A549 (cell line): ENCODE measurements around the gene KIFC1. TPM values are rescaled to one million over a fixed set of nuclear protein-coding genes. Genes with fewer than 3 reads are reported as not detected.
A peak's percentile ranks its signal among the peaks of the same experiment; 100 is the strongest.

ENCODE experiments used
- ATAC-seq, 2 experiments: fragments of 200-7000 bp in 1 of 2; fragments of >200 bp in 1 of 2; cut with Nextera tagmentation in 1 of 2; cut with Tn5 transposase in 1 of 2; 3 replicates each; pipeline versions ENCODE4 v1.8.0 to v1.9.1; 2018 to 2020; ENCODE audit warnings: mild to moderate bottlenecking in 1 of 2, moderate library complexity in 1 of 2
- CTCF ChIA-PET: fragments of 300-600 bp; sonication (Branson Sonifier 250); formaldehyde crosslinking; extraction: SDS; loops from one replicate; lab custom pipeline; 2021; ENCODE audit warnings: antibody characterized with exemption, inconsistent platforms; lab: Yijun Ruan, JAX
- POLR2A ChIA-PET: fragments of 350-600 bp; formaldehyde crosslinking; extraction: SDS; loops from one replicate; lab custom pipeline; 2021; ENCODE audit warnings: antibody characterized with exemption, inconsistent platforms; lab: Yijun Ruan, JAX
- DNase-seq, 2 experiments: peaks; one replicate each; pipeline versions ENCODE4 v3.0.0 to v3.0.0-alpha.2; 2011 to 2016; ENCODE audit warnings: low read depth in 1 of 2, low spot score in 1 of 2
- FAIRE-seq: peaks from 2 replicates; lab custom pipeline; 2011; peaks lifted over from hg19 to GRCh38; lab: Jason Lieb, UNC
- H3K27ac ChIP-seq, 2 experiments: fragments of >200 bp; sonication (Bioruptor Twin); formaldehyde crosslinking; 3 replicates each; pipeline ENCODE4 v1.5.1; 2016 to 2017
- H3K4me1 ChIP-seq: fragments of >200 bp; sonication (Bioruptor Twin); formaldehyde crosslinking; 3 replicates; pipeline ENCODE4 v1.6.1; 2016
- H3K4me2 ChIP-seq: fragments of >200 bp; sonication (Bioruptor Twin); formaldehyde crosslinking; 3 replicates; pipeline ENCODE4 v1.6.1; 2016
- H3K4me3 ChIP-seq: fragments of >200 bp; sonication (Bioruptor Twin); formaldehyde crosslinking; 3 replicates; pipeline ENCODE4 v1.5.1; 2016
- H3K9me3 ChIP-seq: fragments of >200 bp; sonication (Bioruptor Twin); formaldehyde crosslinking; 3 replicates; pipeline ENCODE4 v1.6.1; 2016
- CBX8 ChIP-seq: fragments of 200-600 bp; sonication (generic); IDR thresholded peaks from 2 replicates; pipeline ENCODE4 v1.6.1; 2016
- CHD2 ChIP-seq: fragments of 150-350 bp; IDR thresholded peaks from 2 replicates; pipeline ENCODE4 v1.6.1; 2014; ENCODE audit warnings: low read length; ENCODE audit not compliant: partially characterized antibody
- CHD4 ChIP-seq: fragments of 200-600 bp; sonication (generic); IDR thresholded peaks from 2 replicates; pipeline ENCODE4 v1.6.1; 2016; ENCODE audit warnings: antibody characterized with exemption, mild to moderate bottlenecking, borderline replicate concordance
- EHF ChIP-seq: fragments of 250-450 bp; sonication (Bioruptor Pico); IDR thresholded peaks from 2 replicates; pipeline ENCODE4 v1.5.0; 2020; ENCODE audit warnings: mild to moderate bottlenecking
- EP300 ChIP-seq, 2 experiments: fragments of >200 bp; sonication (Bioruptor Twin); formaldehyde crosslinking; IDR thresholded peaks; 2 replicates in 1 of 2; 3 replicates in 1 of 2; pipeline ENCODE4 v1.6.1; 2016 to 2017
- HES2 ChIP-seq: fragments of >200 bp; sonication (Bioruptor Twin); formaldehyde crosslinking; IDR thresholded peaks from 2 replicates; pipeline ENCODE4 v1.6.1; 2016
- HOXB5 ChIP-seq: fragments of 250-450 bp; sonication (Bioruptor Pico); IDR thresholded peaks from 2 replicates; pipeline ENCODE4 v1.5.0; 2020; ENCODE audit warnings: mild to moderate bottlenecking, moderate library complexity
- KDM5A ChIP-seq: fragments of 200-600 bp; sonication (generic); IDR thresholded peaks from 2 replicates; pipeline ENCODE4 v1.6.1; 2016; ENCODE audit warnings: antibody characterized with exemption, mild to moderate bottlenecking
- MAZ ChIP-seq: fragments of 150-350 bp; IDR thresholded peaks from 2 replicates; pipeline ENCODE4 v1.6.1; 2014; ENCODE audit warnings: antibody characterized with exemption, low read depth, low read length, borderline replicate concordance
- NPAS2 ChIP-seq: fragments of 250-450 bp; sonication (Bioruptor Pico); IDR thresholded peaks from 2 replicates; pipeline ENCODE4 v1.8.0; 2022; ENCODE audit warnings: mild to moderate bottlenecking, moderate library complexity, borderline replicate concordance
- RAD21 ChIP-seq, 2 experiments: fragments of >200 bp in 1 of 2; sonication (Bioruptor Twin) in 1 of 2; formaldehyde crosslinking in 1 of 2; IDR thresholded peaks in 1 of 2; conservative IDR thresholded peaks in 1 of 2; 2 replicates in 1 of 2; 3 replicates in 1 of 2; pipeline ENCODE4 v1.6.1; 2012 to 2018; ENCODE audit warnings: inconsistent platforms in 1 of 2
- RARB ChIP-seq: fragments of 250-450 bp; sonication (Bioruptor Pico); IDR thresholded peaks from 2 replicates; pipeline ENCODE4 v1.8.0; 2021; ENCODE audit warnings: mild to moderate bottlenecking, moderate library complexity
- RCOR1 ChIP-seq: fragments of 150-350 bp; IDR thresholded peaks from 2 replicates; pipeline ENCODE4 v1.6.1; 2014; ENCODE audit warnings: antibody characterized with exemption, low read length, low read depth
- RFX5 ChIP-seq: fragments of 450-650 bp; IDR thresholded peaks from 2 replicates; pipeline ENCODE4 v1.7.1; 2014; ENCODE audit warnings: antibody characterized with exemption, mild to moderate bottlenecking, moderate library complexity
- SREBF2 ChIP-seq: fragments of 450-650 bp; IDR thresholded peaks from 2 replicates; pipeline ENCODE4 v1.6.1; 2014; ENCODE audit warnings: mild to moderate bottlenecking, moderate library complexity
- TP53 ChIP-seq: fragments of 250-450 bp; sonication (Bioruptor Pico); IDR thresholded peaks from 2 replicates; pipeline ENCODE4 v1.5.0; 2021; ENCODE audit warnings: mild to moderate bottlenecking, moderate library complexity
- USF2 ChIP-seq: fragments of 450-650 bp; IDR thresholded peaks from 2 replicates; pipeline ENCODE4 v1.6.1; 2014; ENCODE audit warnings: antibody characterized with exemption
- ZC3H11A ChIP-seq: fragments of 450-650 bp; IDR thresholded peaks from 2 replicates; pipeline ENCODE4 v1.6.1; 2014; ENCODE audit warnings: antibody characterized with exemption, mild to moderate bottlenecking
- ZFP36 ChIP-seq: fragments of 450-650 bp; IDR thresholded peaks from 2 replicates; pipeline ENCODE4 v1.6.1; 2014; ENCODE audit warnings: borderline replicate concordance; ENCODE audit not compliant: partially characterized antibody
- ZNF302 ChIP-seq: fragments of 250-450 bp; sonication (Bioruptor Pico); IDR thresholded peaks from 2 replicates; pipeline ENCODE4 v1.9.0; 2021; ENCODE audit warnings: inconsistent platforms, mild to moderate bottlenecking, moderate library complexity
- WGBS: methylation state at CpG from one replicate; pipeline ENCODE4 v1.1.6; 2017; ENCODE audit errors: missing lambda C conversion rate; 5-methylcytosine and 5-hydroxymethylcytosine counted together
- polyA plus RNA-seq, 4 experiments: library from polyadenylated mRNA; depleted of rRNA in 3 of 4; stranded (reverse); fragments of >200 nt; fragmentation: RNase III in 1 of 4; extraction: RNeasy Plus Mini Kit Qiagen cat#74134 plus additional on column Dnase treatment in 1 of 4; gene quantifications; 2 replicates in 3 of 4; 3 replicates in 1 of 4; pipeline ENCODE4 v1.2.3, GENCODE V29; 2011 to 2017
- TF ChIP-seq, protein P1 (sequence below): fragments of 250-450 bp; sonication (Bioruptor Pico); IDR thresholded peaks from 2 replicates; pipeline ENCODE4 v1.5.0; 2020; ENCODE audit warnings: low read depth, mild to moderate bottlenecking, moderate library complexity
- TF ChIP-seq, protein P2 (sequence below): fragments of 250-450 bp; sonication (Bioruptor Pico); IDR thresholded peaks from 2 replicates; pipeline ENCODE4 v1.5.0; 2021; ENCODE audit warnings: mild to moderate bottlenecking, moderate library complexity, borderline replicate concordance
- TF ChIP-seq, protein P3 (sequence below): IDR thresholded peaks from 2 replicates; pipeline ENCODE4 v1.6.1; 2012
- TF ChIP-seq, protein P4 (sequence below): fragments of 200-600 bp; sonication (generic); IDR thresholded peaks from 2 replicates; pipeline ENCODE4 v1.6.1; 2016; ENCODE audit warnings: antibody characterized with exemption, mild to moderate bottlenecking, moderate library complexity

KIFC1 gene
- polyA plus RNA-seq, 2 of the 4 experiments (the other 2 are of a cell fraction) = 23.9 to 30.5 TPM

DNA sequence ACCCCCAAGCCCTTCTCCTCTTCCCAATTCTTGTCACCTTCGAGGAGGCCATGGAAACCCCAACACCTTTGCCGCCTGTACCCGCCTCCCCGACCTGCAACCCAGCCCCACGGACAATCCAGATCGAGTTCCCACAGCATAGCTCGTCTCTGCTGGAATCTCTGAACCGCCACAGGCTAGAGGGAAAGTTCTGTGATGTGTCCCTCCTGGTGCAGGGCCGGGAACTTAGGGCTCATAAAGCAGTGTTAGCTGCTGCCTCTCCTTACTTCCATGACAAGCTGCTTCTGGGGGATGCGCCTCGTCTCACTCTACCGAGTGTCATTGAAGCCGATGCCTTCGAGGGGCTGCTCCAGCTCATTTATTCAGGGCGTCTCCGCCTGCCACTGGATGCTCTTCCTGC, 63.4 kb downstream of the KIFC1 start:
- TF ChIP-seq KDM5A = no peak
- Histone ChIP-seq H3K9me3 (no peaks in the 10 kb centered on the region), H3K4me3 (peak overlapping the region; percentile 97), H3K27ac (peak overlapping the region; percentile 93 to 95), H3K4me2 (peak overlapping the region; percentile 85), H3K4me1 (peaks cover 10% of the 10 kb centered on the region; the same call in 2 of the 3 replicates)
- no peak for FAIRE-seq
- no peak for ATAC-seq
- no peak for DNase-seq
- WGBS = 49% methylated on average over 16 of the region's 16 CpGs
- POLR2A ChIA-PET = interaction anchor here (1.2 to 2.3 kb wide), 5 partner anchors 13 to 124 kb away, joined by 3 to 11 read pairs (median 4); no protein-coding TSS in a partner anchor
- CTCF ChIA-PET = interaction anchor here (1.0 to 2.0 kb wide), 3 partner anchors 29 to 130 kb away, joined by 3 to 12 read pairs (median 3); no protein-coding TSS in a partner anchor

GRCh38 chr6:33456156-33456555, 64.5 kb downstream of the KIFC1 start:
- WGBS = 94% methylated on average over 11 of the region's 12 CpGs
- Histone ChIP-seq H3K4me3 (no peak overlapping the region), H3K4me1 (peaks cover 10% of the 10 kb centered on the region; the same call in 2 of the 3 replicates), H3K27ac (no peak overlapping the region), H3K9me3 (no peaks in the 10 kb centered on the region), H3K4me2 (no peak overlapping the region)
- DNase-seq (no peak), ATAC-seq (no peak), FAIRE-seq (no peak)
- no peak for TF ChIP-seq CHD4
- TF ChIP-seq EP300 (IDR thresholded peaks at IDR 0.05) = no peak
- TF ChIP-seq RARB = no peak
- no peak for TF ChIP-seq SREBF2
- TF ChIP-seq MAZ = no peak
- no peak for TF ChIP-seq RAD21 (conservative IDR thresholded peaks at IDR 0.05 in 1 of 2, IDR thresholded peaks at IDR 0.05 in 1 of 2)
- TF ChIP-seq, protein P1, sequence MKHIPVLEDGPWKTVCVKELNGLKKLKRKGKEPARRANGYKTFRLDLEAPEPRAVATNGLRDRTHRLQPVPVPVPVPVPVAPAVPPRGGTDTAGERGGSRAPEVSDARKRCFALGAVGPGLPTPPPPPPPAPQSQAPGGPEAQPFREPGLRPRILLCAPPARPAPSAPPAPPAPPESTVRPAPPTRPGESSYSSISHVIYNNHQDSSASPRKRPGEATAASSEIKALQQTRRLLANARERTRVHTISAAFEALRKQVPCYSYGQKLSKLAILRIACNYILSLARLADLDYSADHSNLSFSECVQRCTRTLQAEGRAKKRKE = no peak
- TF ChIP-seq KDM5A = no peak
- TF ChIP-seq CBX8 = no peak
- TF ChIP-seq USF2 = no peak
- no peak for TF ChIP-seq ZFP36
- TF ChIP-seq HES2 = no peak
- TF ChIP-seq, protein P2, sequence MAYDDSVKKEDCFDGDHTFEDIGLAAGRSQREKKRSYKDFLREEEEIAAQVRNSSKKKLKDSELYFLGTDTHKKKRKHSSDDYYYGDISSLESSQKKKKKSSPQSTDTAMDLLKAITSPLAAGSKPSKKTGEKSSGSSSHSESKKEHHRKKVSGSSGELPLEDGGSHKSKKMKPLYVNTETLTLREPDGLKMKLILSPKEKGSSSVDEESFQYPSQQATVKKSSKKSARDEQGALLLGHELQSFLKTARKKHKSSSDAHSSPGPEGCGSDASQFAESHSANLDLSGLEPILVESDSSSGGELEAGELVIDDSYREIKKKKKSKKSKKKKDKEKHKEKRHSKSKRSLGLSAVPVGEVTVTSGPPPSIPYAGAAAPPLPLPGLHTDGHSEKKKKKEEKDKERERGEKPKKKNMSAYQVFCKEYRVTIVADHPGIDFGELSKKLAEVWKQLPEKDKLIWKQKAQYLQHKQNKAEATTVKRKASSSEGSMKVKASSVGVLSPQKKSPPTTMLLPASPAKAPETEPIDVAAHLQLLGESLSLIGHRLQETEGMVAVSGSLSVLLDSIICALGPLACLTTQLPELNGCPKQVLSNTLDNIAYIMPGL = no peak
- no peak for TF ChIP-seq RCOR1
- TF ChIP-seq, protein P3, sequence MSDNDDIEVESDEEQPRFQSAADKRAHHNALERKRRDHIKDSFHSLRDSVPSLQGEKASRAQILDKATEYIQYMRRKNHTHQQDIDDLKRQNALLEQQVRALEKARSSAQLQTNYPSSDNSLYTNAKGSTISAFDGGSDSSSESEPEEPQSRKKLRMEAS = no peak
- TF ChIP-seq ZC3H11A = no peak
- ChIA-PET POLR2A (no interaction called here), CTCF (interaction anchor here (1.6 kb wide), 1 partner anchor 66 kb away, joined by 4 read pairs; no protein-coding TSS in a partner anchor)

GRCh38 chr6:33458676-33459075, 67.1 kb downstream of the KIFC1 start:
- FAIRE-seq (no peak), ATAC-seq (no peak), DNase-seq (no peak)
- WGBS = 45% methylated on average over 3 of the region's 3 CpGs
- Histone ChIP-seq H3K4me1 (peaks cover 4% of the 10 kb centered on the region; the same call in 1 of the 3 replicates), H3K9me3 (no peaks in the 10 kb centered on the region), H3K4me3 (no peak overlapping the region), H3K4me2 (no peak overlapping the region), H3K27ac (no peak overlapping the region)
- POLR2A ChIA-PET = no interaction called here
- CTCF ChIA-PET = interaction anchor here (2.2 kb wide), 1 partner anchor 33 kb away, joined by 7 read pairs; no protein-coding TSS in a partner anchor
- TF ChIP-seq USF2 (no peak), CHD2 (no peak), EHF (CRISPR knock-in tag) (no peak), RARB (no peak), HOXB5 (no peak), NPAS2 (CRISPR knock-in tag) (no peak), ZNF302 (CRISPR knock-in tag) (no peak), HES2 (no peak), RFX5 (no peak), TP53 (CRISPR knock-in tag) (no peak)
- TF ChIP-seq, protein P4, sequence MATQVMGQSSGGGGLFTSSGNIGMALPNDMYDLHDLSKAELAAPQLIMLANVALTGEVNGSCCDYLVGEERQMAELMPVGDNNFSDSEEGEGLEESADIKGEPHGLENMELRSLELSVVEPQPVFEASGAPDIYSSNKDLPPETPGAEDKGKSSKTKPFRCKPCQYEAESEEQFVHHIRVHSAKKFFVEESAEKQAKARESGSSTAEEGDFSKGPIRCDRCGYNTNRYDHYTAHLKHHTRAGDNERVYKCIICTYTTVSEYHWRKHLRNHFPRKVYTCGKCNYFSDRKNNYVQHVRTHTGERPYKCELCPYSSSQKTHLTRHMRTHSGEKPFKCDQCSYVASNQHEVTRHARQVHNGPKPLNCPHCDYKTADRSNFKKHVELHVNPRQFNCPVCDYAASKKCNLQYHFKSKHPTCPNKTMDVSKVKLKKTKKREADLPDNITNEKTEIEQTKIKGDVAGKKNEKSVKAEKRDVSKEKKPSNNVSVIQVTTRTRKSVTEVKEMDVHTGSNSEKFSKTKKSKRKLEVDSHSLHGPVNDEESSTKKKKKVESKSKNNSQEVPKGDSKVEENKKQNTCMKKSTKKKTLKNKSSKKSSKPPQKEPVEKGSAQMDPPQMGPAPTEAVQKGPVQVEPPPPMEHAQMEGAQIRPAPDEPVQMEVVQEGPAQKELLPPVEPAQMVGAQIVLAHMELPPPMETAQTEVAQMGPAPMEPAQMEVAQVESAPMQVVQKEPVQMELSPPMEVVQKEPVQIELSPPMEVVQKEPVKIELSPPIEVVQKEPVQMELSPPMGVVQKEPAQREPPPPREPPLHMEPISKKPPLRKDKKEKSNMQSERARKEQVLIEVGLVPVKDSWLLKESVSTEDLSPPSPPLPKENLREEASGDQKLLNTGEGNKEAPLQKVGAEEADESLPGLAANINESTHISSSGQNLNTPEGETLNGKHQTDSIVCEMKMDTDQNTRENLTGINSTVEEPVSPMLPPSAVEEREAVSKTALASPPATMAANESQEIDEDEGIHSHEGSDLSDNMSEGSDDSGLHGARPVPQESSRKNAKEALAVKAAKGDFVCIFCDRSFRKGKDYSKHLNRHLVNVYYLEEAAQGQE = no peak
- TF ChIP-seq, protein P3 = no peak
